ENCODE data around the gene CETP.

CETP gene

GRCh38 chr16:56948234-56948633, 13.5 kb upstream of the CETP start:
- no peak for TF ChIP-seq CTCF (IDR thresholded peaks at IDR 0.05; ENCODE audit: borderline replicate concordance, control extremely low read depth, extremely low read depth, insufficient read depth, missing control alignments)
- in situ Hi-C loops (cut with MboI; ENCODE audit: low sequenced_read_pairs, unreplicated experiment) = no loop called here
- DNase-seq (ENCODE audit: low spot score) = no peak

- TF ChIP-seq CTCF (IDR thresholded peaks at IDR 0.05; ENCODE audit: borderline replicate concordance, control extremely low read depth, extremely low read depth, insufficient read depth, missing control alignments) = no peak
- DNase-seq (ENCODE audit: low spot score) = no peak
- in situ Hi-C loops (cut with MboI; ENCODE audit: low sequenced_read_pairs, unreplicated experiment) = loop anchor here (5.0 kb wide), 1 partner anchor 83 kb away; the partner anchor contains the start of gene SLC12A3
Measured at GRCh38 chr16:56950051-56950450, 11.7 kb upstream of the CETP start.

GRCh38 chr16:56950455-56950854, 11.3 kb upstream of the CETP start:
- TF ChIP-seq CTCF (IDR thresholded peaks at IDR 0.05; ENCODE audit: borderline replicate concordance, control extremely low read depth, extremely low read depth, insufficient read depth, missing control alignments) = no peak
- in situ Hi-C loops (cut with MboI; ENCODE audit: low sequenced_read_pairs, unreplicated experiment) = loop anchor here (5.0 kb wide), 1 partner anchor 83 kb away; the partner anchor contains the start of gene SLC12A3

GRCh38 chr16:56950881-56951771, 10.6 kb upstream of the CETP start:
- in situ Hi-C loops (cut with MboI; ENCODE audit: low sequenced_read_pairs, unreplicated experiment) = loop anchor here (5.0 kb wide), 1 partner anchor 84 kb away; the partner anchor contains the start of gene SLC12A3
- peak; percentile 79 for DNase-seq (ENCODE audit: low spot score)

More at GRCh38 chr16:56950455-56950854, 11.3 kb upstream of the CETP start:
- DNase-seq (ENCODE audit: low spot score) = no peak

GRCh38 chr16:56953006-56953405, 8.7 kb upstream of the CETP start:
- in situ Hi-C loops (cut with MboI; ENCODE audit: low sequenced_read_pairs, unreplicated experiment) = loop anchor here (5.0 kb wide), 1 partner anchor 86 kb away; the partner anchor contains the start of gene SLC12A3
- no peak for TF ChIP-seq CTCF (IDR thresholded peaks at IDR 0.05; ENCODE audit: borderline replicate concordance, control extremely low read depth, extremely low read depth, insufficient read depth, missing control alignments)

More at GRCh38 chr16:56950881-56951771, 10.6 kb upstream of the CETP start:
- peak; percentile 50 for TF ChIP-seq CTCF (IDR thresholded peaks at IDR 0.05; ENCODE audit: borderline replicate concordance, control extremely low read depth, extremely low read depth, insufficient read depth, missing control alignments)

GRCh38 chr16:56956076-56956475, 5.7 kb upstream of the CETP start:
- in situ Hi-C loops (cut with MboI; ENCODE audit: low sequenced_read_pairs, unreplicated experiment) = no loop called here
- TF ChIP-seq CTCF (IDR thresholded peaks at IDR 0.05; ENCODE audit: borderline replicate concordance, control extremely low read depth, extremely low read depth, insufficient read depth, missing control alignments) = no peak
- DNase-seq (ENCODE audit: low spot score) = no peak

More at GRCh38 chr16:56953006-56953405, 8.7 kb upstream of the CETP start:
- no peak for DNase-seq (ENCODE audit: low spot score)
